Stimulated activated CD4-positive, alpha-beta T cell treated with anti-CD3 and anti-CD28 coated beads, TNF-alpha, amount 100 ng/mL, for 1 hour (primary cell): ENCODE measurements around the gene CFAP46.

Experiments
- DNase-seq, 3 donors: peaks; one replicate each; pipeline ENCODE4 v3.0.0-alpha.2; 2020; ENCODE audit warnings: low read depth in 3 of 3, low spot score in 1 of 3

Gene CFAP46

GRCh38 chr10:132882069-132882951, 60.1 kb downstream of the CFAP46 start:
- DNase-seq, result no peak

DNA sequence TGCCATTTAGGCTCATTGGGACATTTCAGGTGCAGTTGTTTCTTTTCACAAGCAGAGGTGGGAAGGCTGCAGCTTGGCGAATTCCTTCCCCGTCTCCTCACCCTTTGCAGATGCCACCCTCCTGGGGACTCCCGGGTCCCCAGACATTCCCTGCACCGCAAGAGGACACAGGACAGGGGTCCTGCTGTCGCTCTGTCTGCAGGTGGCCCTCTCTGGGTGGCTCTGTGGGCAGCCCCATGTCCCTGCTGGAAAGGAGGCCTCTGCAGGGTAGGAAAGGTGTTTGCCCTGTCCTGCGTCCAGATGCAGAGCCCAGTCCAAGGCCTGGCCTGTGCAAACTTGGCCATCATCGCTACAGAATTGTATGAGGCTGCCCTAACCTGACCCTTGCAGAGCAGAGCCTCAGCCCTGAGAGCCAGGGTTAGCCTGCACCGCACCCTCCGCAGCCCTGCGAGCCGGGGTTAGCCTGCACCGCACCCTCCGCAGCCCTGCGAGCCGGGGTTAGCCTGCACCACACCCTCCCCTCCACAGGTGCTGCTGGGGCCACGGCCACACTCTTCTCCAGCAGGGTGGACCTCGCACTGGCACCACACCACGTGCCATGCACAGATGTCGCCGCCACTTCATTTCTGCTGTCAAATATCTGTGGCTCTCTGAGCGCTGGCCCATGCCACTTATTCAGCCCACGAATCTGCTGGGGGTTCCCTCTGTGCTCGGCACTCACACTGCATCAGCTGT, 61.0 kb downstream of the CFAP46 start:
- DNase-seq, result no peak

DNA sequence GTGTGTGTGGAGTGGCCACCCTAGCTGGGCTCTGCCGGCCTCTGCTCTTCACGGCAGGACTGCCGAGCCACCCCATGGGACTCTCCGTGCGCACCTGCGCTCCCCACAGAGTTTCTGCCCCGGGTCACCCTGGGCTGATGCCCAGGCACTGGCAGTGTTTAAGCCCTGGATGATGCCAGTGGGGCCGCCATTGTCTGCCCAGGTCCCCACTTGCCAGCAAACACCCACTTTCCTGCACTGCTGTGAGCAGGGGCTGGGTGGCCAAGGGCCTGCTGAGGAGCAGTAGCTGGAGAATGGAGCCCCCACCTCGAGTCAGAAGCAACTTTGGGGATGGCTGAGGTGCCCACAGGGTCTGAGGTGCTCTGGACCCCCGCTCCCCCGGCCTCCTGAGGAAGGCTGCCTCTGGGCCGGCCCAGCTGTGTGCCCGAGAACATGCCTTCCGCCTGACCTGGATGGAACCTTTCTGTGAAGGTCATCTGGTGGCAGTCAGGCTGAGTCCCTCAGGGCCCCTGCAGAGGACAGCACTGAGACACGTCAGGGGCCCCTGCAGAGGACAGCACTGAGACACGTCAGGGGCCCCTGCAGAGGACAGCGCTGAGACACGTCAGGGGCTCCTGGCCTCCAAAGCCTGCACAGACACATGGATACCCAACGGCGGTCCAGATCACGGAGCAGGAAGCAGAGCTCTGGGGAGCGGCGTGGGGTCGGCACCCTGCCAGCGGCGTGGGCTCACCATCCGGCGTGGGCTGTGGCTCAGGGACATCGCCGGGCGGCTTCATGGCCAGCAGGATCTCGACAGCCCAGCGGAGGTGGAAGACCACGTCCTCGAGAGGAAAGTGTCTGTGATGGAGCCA, 62.0 kb downstream of the CFAP46 start:
- no peak for DNase-seq

GRCh38 chr10:132879408-132880127, 62.8 kb downstream of the CFAP46 start:
- DNase-seq, result no peak

DNA sequence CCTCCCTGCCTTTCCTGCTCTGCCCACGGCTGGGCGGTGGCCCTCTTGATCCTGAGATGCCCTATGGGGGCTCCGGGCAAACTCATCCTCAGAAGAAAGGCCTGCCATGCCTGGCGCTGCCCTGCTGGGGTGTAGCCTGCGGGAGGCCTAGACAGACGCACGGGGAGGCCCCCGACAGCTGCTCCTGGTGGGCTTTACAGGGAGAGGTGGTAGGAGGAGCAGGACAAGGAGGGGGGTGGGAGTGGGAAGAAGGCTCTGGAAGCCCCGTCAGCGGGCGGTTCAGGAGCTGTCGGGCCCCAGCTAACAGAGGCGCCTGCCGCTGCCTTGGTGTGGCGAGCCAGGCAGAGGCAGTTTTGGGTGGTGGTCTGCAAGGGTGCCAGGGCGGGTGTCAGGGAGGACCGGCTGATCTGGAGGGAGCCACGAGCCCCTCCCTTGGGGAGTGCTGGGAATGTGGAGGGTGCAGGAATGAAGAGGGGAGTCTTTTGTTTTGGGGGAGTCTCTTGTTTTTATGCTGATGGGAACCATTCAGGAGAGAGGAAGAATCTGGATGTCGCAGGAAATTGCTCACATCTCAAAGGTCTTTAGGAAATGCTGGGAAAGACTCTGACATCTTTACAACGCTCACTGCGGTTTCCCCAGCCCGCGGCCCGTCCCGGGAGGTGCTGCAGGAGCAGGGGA, 63.5 kb downstream of the CFAP46 start:
- no peak for DNase-seq

DNA sequence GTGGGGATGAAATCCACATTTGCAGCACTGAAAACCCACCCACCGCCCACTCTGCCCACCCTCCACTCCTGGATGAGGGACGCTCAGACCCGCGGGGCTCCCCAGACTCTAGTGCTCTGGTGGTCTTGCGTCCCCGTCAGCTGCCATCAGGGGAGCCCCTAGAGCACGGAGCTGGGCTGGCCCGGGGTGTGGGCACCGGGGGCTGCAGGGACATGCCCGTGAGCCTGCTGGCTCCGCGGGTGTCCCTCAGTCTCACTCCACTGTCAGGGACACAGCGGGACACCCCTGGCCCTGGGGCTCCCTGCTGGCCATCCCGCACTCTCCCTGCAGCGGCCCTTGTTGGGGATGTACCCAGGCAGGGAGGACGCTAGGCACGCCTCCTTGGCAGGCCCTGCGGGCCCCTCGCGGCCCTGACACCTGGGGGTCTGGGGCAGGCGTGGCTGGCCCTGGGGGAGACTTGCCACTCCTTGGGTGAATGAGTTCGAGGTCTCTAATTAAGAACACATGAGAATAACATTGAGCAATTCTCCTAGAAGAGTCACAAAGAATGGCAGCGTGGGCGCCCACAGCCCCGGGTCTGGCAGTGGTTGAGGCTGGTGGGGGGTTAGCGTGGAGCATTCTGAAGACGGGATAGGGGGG, 64.2 kb downstream of the CFAP46 start:
- no peak for DNase-seq

- no peak for DNase-seq
These were observed 64.9 kb downstream of the CFAP46 start for GRCh38 chr10:132877473-132877872.

DNA sequence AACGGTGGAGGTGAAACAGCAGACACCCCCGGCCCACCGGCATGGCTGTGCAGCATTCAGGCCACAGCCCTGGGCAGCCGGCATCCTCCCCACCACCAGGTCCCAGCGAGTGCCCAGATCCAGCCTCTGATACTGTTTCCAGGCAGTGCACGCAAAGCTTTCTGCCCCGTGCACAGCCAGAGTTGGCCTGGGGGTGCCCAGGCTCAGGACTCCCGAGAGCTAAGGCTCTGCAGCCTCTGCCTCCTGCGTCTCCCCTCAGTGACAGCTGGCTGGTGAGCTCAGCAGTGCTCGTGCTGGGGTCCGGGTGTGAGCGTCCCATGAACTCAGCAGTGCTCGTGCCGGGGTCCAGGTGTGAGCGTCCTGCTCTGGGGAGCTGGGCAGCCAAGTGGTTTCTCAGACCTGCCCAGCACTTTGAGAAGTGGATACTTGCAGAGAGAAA, 65.4 kb downstream of the CFAP46 start:
- DNase-seq, result no peak

GRCh38 chr10:132876131-132876860, 66.1 kb downstream of the CFAP46 start:
- DNase-seq, result no peak

DNA sequence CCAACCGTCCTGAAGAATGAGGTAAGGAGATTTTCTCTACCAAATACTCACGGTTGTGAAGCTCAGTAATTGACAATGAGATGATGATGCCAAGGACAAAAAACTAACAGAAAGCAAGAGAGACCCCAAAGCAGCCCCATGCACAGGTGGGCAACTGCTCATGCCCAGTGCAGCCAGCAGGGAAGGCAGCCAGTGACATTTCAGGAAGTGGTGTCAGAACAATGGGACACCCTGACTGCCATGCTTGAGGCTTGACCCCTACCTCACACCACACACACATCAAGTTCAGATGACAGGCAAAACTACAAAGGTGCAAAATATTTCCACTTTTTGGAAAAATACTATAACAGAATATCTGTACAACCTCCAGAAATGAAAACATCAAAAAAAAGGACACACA, 66.9 kb downstream of the CFAP46 start:
- no peak for DNase-seq

- no peak for DNase-seq
These were observed 69.0 kb downstream of the CFAP46 start for GRCh38 chr10:132873395-132873794.

- no peak for DNase-seq
These were observed 69.7 kb downstream of the CFAP46 start for GRCh38 chr10:132872658-132873057.

DNA sequence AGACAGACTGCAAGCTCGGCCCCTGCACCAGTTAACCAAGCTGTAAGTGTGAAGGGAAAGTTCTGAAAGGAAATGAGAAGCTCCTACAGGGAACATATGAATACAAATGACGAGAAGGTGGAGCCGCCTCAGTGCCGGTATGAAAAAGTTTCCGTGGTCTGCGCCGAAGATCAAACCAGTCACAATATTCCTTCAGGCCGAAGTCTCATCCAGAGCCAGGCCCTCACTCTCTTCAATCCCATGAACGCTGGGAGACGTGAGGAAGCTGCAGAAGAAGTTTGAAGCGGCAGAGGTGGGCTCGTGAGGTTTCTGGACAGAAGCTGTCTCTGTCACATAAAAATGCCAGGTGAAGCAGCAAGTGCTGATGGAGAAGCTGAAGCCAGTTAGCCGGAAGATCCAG, 71.9 kb downstream of the CFAP46 start:
- no peak for DNase-seq

GRCh38 chr10:132869621-132870020, 72.7 kb downstream of the CFAP46 start:
- DNase-seq, result no peak

DNA sequence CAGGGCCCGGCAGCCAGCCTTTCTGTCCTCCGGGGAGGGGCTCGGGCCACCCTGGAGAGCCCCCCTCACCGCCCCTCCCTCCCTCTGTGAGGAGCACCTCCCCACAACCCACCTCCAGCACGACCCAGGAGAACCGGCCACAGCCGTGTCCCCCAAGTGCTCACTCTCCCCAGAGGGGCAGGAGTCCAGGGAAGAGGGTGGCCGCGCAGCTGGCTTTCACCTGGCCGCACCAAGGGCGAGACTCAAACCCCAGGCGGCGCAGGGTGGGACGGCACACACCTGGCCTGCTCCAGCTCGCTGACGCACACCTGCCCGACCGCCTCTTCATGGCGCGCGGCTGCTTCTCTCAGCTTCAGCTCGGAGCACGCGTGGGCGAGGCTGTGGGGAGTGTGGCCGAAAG, 73.4 kb downstream of the CFAP46 start:
- no peak for DNase-seq

GRCh38 chr10:132867801-132868644, 74.3 kb downstream of the CFAP46 start:
- no peak for DNase-seq

GRCh38 chr10:132866601-132867381, 75.6 kb downstream of the CFAP46 start:
- DNase-seq, result no peak
